NCI-H1417 treated with DMSO at 0.1 percent for 48 hours (cell line): ENCODE data around the gene RALGDS.

Experiments used
- DNase-seq: peaks from one replicate; lab custom pipeline; 2025; lab: John Stamatoyannopoulos, UW

RALGDS gene

GRCh38 chr9:133119103-133119845, 1.8 kb downstream of the RALGDS start:
- no peak for DNase-seq

GRCh38 chr9:133118568-133118967, 2.5 kb downstream of the RALGDS start:
- DNase-seq: no peak

GRCh38 chr9:133118179-133118520, 2.9 kb downstream of the RALGDS start:
- DNase-seq: no peak

GRCh38 chr9:133117271-133118178, 3.5 kb downstream of the RALGDS start:
- DNase-seq: no peak

GRCh38 chr9:133116346-133117231, 4.5 kb downstream of the RALGDS start:
- no peak for DNase-seq

GRCh38 chr9:133115604-133116345, 5.3 kb downstream of the RALGDS start:
- DNase-seq: no peak

- no peak for DNase-seq
Measured at GRCh38 chr9:133114886-133115603, 6.0 kb downstream of the RALGDS start.

GRCh38 chr9:133113949-133114885, 6.8 kb downstream of the RALGDS start:
- no peak for DNase-seq

- DNase-seq: no peak
Measured at GRCh38 chr9:133113163-133113948, 7.7 kb downstream of the RALGDS start.

GRCh38 chr9:133112663-133113026, 8.4 kb downstream of the RALGDS start:
- DNase-seq: no peak

GRCh38 chr9:133111808-133112662, 9.0 kb downstream of the RALGDS start:
- DNase-seq: no peak

GRCh38 chr9:133109931-133110650, 10.9 kb downstream of the RALGDS start:
- DNase-seq: no peak

- no peak for DNase-seq
Measured at GRCh38 chr9:133108794-133109641, 12.0 kb downstream of the RALGDS start.

GRCh38 chr9:133107961-133108793, 12.9 kb downstream of the RALGDS start:
- DNase-seq: no peak

GRCh38 chr9:133107245-133107722, 13.8 kb downstream of the RALGDS start:
- DNase-seq: no peak
